Kidney (tissue), 14 donors: Measurements from ENCODE around the gene B3GAT1. TPM values are rescaled to one million over a fixed set of nuclear protein-coding genes. Genes with fewer than 3 reads are reported as not detected.
A peak's percentile ranks its signal among the peaks of the same experiment; 100 is the strongest.

ENCODE experiments used
- DNase-seq, 5 donors: peaks; one replicate each; pipeline ENCODE4 v3.0.0-alpha.2; 2013 to 2020
- FAIRE-seq: peaks from 2 replicates; lab custom pipeline; 2012; peaks lifted over from hg19 to GRCh38; lab: Jason Lieb, UNC
- H3K27ac ChIP-seq, 2 donors: one replicate each; pipeline ENCODE4 v1.7.0; 2013; ENCODE audit warnings: low read depth in 2 of 2, low read length in 2 of 2, inconsistent platforms in 1 of 2
- H3K27me3 ChIP-seq: one replicate; pipeline ENCODE4 v1.7.1; 2013; ENCODE audit warnings: low read length, inconsistent platforms; ENCODE audit not compliant: control insufficient read depth, insufficient read depth
- H3K36me3 ChIP-seq, 3 donors: one replicate each; pipeline versions ENCODE4 v1.7.0 to v1.7.1; 2013; ENCODE audit warnings: low read length in 3 of 3, control low read depth in 1 of 3, inconsistent platforms in 1 of 3; ENCODE audit not compliant: insufficient read depth in 3 of 3, control insufficient read depth in 2 of 3
- H3K4me1 ChIP-seq, 3 donors: one replicate each; pipeline versions ENCODE4 v1.7.0 to v1.7.1; 2013; ENCODE audit warnings: low read length in 3 of 3, inconsistent platforms in 1 of 3, low read depth in 1 of 3; ENCODE audit not compliant: control insufficient read depth in 2 of 3, insufficient read depth in 2 of 3
- H3K4me3 ChIP-seq, 3 donors: one replicate each; pipeline versions ENCODE4 v1.7.0 to v1.8.1; 2013; ENCODE audit warnings: low read length in 3 of 3, control low read depth in 1 of 3, inconsistent platforms in 1 of 3
- H3K9ac ChIP-seq, 3 donors: one replicate each; pipeline versions ENCODE4 v1.7.0 to v1.7.1; 2013; ENCODE audit warnings: low read length in 3 of 3, control low read depth in 1 of 3, inconsistent platforms in 1 of 3
- H3K9me3 ChIP-seq, 3 donors: one replicate each; pipeline versions ENCODE4 v1.7.0 to v1.7.1; 2013; ENCODE audit warnings: low read length in 3 of 3, control low read depth in 1 of 3, inconsistent platforms in 1 of 3; ENCODE audit not compliant: control insufficient read depth in 2 of 3, insufficient read depth in 1 of 3
- intact Hi-C: fragments of 100-400 bp; cut with DNase I; formaldehyde crosslinking; loops from one replicate; pipeline ENCODE4 v1.11.1; 2022
- polyA plus RNA-seq: library from polyadenylated mRNA; stranded (reverse); fragments of 350-450 nt; fragmentation: Illumina TruSeq; extraction: RNeasy Lipid Tissue Mini Kit (QIAGEN cat#74804); gene quantifications from one replicate; pipeline ENCODE4 v1.2.3, GENCODE V29; 2014; ENCODE audit warnings: low read depth, low replicate concordance; ENCODE audit not compliant: insufficient read depth
- total RNA-seq: library from RNA; stranded (reverse); fragmentation: NEBNext Ultra II Directional; extraction: Animal tissue kit (Norgen Biotek cat#: 25700); gene quantifications from one replicate; pipeline ENCODE4 v1.2.1, GENCODE V29; 2021
- TF ChIP-seq, protein P1 (sequence below): IDR thresholded peaks from 3 replicates; pipeline ENCODE4 v1.5.1; 2012; ENCODE audit warnings: mild to moderate bottlenecking, moderate library complexity, borderline replicate concordance; ENCODE audit not compliant: insufficient read depth; ENCODE audit errors: extremely low read depth
- donor health status: control.
- donor health status: control.
- donor health status: control.
- donor health status: control.
- donor health status: control.
- donor health status: DM: yes; HTN: yes; CAD: no.
- donor health status: Normal renal cell carcinoma (clear cell type).

B3GAT1 gene
- total and polyA plus RNA-seq, 2 donors from 2014 or later, result 0.82 to 3.7 TPM

DNA sequence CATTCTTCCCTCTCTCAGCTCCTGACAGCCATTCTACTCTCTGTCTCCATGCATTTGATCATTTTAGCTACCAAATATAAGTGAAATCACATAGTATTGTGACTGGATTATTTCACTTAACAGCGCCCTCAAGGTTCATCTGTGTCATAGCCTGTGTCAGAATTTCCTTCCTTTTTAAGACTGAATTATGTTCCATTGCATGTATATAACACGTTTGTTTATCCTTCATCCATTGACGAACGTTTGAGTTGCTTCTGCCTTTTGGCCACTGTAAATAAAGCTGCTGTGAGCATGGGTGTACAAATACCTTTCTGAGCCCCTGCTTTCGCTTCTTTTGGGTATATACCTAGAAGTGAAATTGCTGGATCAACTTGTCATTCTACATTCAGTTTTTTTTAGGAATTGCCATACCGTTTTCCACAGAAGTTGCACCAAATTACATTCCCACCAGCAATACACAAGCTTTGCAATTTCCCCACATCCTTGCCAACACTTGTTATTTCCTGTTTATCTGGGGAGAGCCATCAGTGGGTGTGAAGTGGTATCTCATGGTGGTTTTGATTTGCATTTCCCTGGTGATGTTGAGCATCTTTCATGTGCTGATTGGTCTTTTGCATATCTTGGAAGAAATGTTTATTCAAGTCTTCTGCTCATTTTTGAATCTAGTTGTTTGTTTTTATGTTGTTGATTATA, 62.8 kb downstream of the B3GAT1 start:
- no peak for FAIRE-seq
- no peaks in the 10 kb centered on the region for H3K27me3 ChIP-seq
- H3K4me3 ChIP-seq, result no peak overlapping the region
- H3K9ac ChIP-seq, result no peak overlapping the region
- no peaks in the 10 kb centered on the region for H3K4me1 ChIP-seq
- H3K27ac ChIP-seq, result no peak overlapping the region
- intact Hi-C loops, result no loop called here
- TF ChIP-seq, protein P1, sequence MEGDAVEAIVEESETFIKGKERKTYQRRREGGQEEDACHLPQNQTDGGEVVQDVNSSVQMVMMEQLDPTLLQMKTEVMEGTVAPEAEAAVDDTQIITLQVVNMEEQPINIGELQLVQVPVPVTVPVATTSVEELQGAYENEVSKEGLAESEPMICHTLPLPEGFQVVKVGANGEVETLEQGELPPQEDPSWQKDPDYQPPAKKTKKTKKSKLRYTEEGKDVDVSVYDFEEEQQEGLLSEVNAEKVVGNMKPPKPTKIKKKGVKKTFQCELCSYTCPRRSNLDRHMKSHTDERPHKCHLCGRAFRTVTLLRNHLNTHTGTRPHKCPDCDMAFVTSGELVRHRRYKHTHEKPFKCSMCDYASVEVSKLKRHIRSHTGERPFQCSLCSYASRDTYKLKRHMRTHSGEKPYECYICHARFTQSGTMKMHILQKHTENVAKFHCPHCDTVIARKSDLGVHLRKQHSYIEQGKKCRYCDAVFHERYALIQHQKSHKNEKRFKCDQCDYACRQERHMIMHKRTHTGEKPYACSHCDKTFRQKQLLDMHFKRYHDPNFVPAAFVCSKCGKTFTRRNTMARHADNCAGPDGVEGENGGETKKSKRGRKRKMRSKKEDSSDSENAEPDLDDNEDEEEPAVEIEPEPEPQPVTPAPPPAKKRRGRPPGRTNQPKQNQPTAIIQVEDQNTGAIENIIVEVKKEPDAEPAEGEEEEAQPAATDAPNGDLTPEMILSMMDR, result no peak
- DNase-seq, result no peak
- H3K9me3 ChIP-seq, result no peaks in the 10 kb centered on the region
- no peaks in the 10 kb centered on the region for H3K36me3 ChIP-seq

GRCh38 chr11:134347441-134347840, 64.6 kb downstream of the B3GAT1 start:
- no peaks in the 10 kb centered on the region for H3K9me3 ChIP-seq
- intact Hi-C loops, result no loop called here
- FAIRE-seq, result no peak
- H3K9ac ChIP-seq, result no peak overlapping the region
- no peak overlapping the region for H3K27ac ChIP-seq
- no peak overlapping the region for H3K4me3 ChIP-seq
- H3K4me1 ChIP-seq, result no peaks in the 10 kb centered on the region
- DNase-seq, result peak in 1 of 5 donors; percentile 7
- H3K27me3 ChIP-seq, result no peaks in the 10 kb centered on the region
- TF ChIP-seq, protein P1, result no peak
- no peaks in the 10 kb centered on the region for H3K36me3 ChIP-seq

- DNase-seq (peak in 1 of 5 donors; percentile 6), FAIRE-seq (no peak)
- TF ChIP-seq, protein P1, result no peak
- Histone ChIP-seq H3K36me3 (no peaks in the 10 kb centered on the region), H3K27me3 (no peaks in the 10 kb centered on the region), H3K4me3 (no peak overlapping the region), H3K4me1 (no peaks in the 10 kb centered on the region), H3K9ac (no peak overlapping the region), H3K27ac (no peak overlapping the region), H3K9me3 (no peaks in the 10 kb centered on the region)
- intact Hi-C loops, result no loop called here
These were observed 65.1 kb downstream of the B3GAT1 start for GRCh38 chr11:134346976-134347350.
